K562 (cell line): Measurements from ENCODE around the gene HCAR1.
"Not testable (repeated sequence)": the region's sequence is repeated elsewhere in the genome, so short reads cannot be mapped to it uniquely, and the experiment has no call there.

Experiments
- CTCFL ChIP-seq: IDR thresholded peaks from 2 replicates; pipeline ENCODE4 v1.6.1; 2011; ENCODE audit warnings: borderline replicate concordance, low read depth, mild to moderate bottlenecking, moderate library complexity, low read length; ENCODE audit not compliant: insufficient read depth, poor library complexity, severe bottlenecking
- FOXA3 ChIP-seq, 2 experiments: fragments of 450-650 bp in 1 of 2; sonication (generic) in 1 of 2; formaldehyde crosslinking; IDR thresholded peaks in 1 of 2; conservative IDR thresholded peaks in 1 of 2; 2 replicates each; pipeline versions ENCODE4 v1.4.0 to v1.8.0; 2020 to 2022; ENCODE audit warnings: mild to moderate bottlenecking in 2 of 2, missing genetic modification reagents in 1 of 2
- GATAD2B ChIP-seq: fragments of 450-650 bp; IDR thresholded peaks from 2 replicates; pipeline ENCODE4 v1.6.1; 2017; ENCODE audit warnings: mild to moderate bottlenecking, borderline replicate concordance
- JUN ChIP-seq, 2 experiments: sonication (generic) in 1 of 2; formaldehyde crosslinking in 1 of 2; IDR thresholded peaks; 2 replicates each; pipeline versions ENCODE4 v1.6.1 to v1.8.0; 2012 to 2022; ENCODE audit warnings: borderline replicate concordance in 2 of 2, mild to moderate bottlenecking in 2 of 2, improper control_type of control experiment in 1 of 2, low read depth in 1 of 2, low read length in 1 of 2, missing genetic modification reagents in 1 of 2
- NFE2 ChIP-seq: IDR thresholded peaks from 2 replicates; pipeline ENCODE4 v1.6.1; 2014; ENCODE audit warnings: antibody characterized with exemption, low read depth
- PATZ1 ChIP-seq: fragments of 250-450 bp; sonication (Bioruptor Pico); IDR thresholded peaks from 2 replicates; pipeline ENCODE4 v1.5.0; 2020; ENCODE audit warnings: mild to moderate bottlenecking, borderline replicate concordance
- SMARCC2 ChIP-seq: fragments of 450-650 bp; IDR thresholded peaks from 2 replicates; pipeline ENCODE4 v1.6.1; 2017; ENCODE audit warnings: antibody characterized with exemption, moderate library complexity, mild to moderate bottlenecking, low read depth
- TBL1XR1 ChIP-seq, 2 experiments: IDR thresholded peaks; 2 replicates each; pipeline ENCODE4 v1.6.1; 2012; ENCODE audit warnings: improper control_type of control experiment in 2 of 2, low read length in 2 of 2, mild to moderate bottlenecking in 1 of 2

- TF ChIP-seq SMARCC2; JUN (IDR thresholded peaks at IDR 0.05; ENCODE audit: borderline replicate concordance, low read depth, low read length); JUN (CRISPR knock-in tag; IDR thresholded peaks at IDR 0.05; ENCODE audit: borderline replicate concordance); NFE2; FOXA3 (CRISPR knock-in tag; conservative IDR thresholded peaks at IDR 0.05 in 1 of 2, IDR thresholded peaks at IDR 0.05 in 1 of 2); PATZ1; GATAD2B; TBL1XR1 (IDR thresholded peaks at IDR 0.05; ENCODE audit: low read length in 2 of 2); CTCFL: not testable (repeated sequence)
These were observed 14.0 kb downstream of the HCAR1 start, which contains the start of gene HCAR3 for GRCh38 chr12:122716658-122717057.
